ENCODE measurements around the gene IL20RB.
A peak's percentile ranks its signal among the peaks of the same experiment; 100 is the strongest.

The IL20RB gene

GRCh38 chr3:137020888-137021287 is 63.1 kb downstream of the IL20RB start:
- Histone ChIP-seq H3K36me3 (no peaks in the 10 kb centered on the region), H3K4me1 (no peaks in the 10 kb centered on the region), H3K9me3 (no peaks in the 10 kb centered on the region), H3K27me3 (no peaks in the 10 kb centered on the region), H3K4me3 (ENCODE audit: low read depth, low read length) (no peak overlapping the region)
- DNase-seq: no peak
- TF ChIP-seq CTCF (IDR thresholded peaks at IDR 0.05; ENCODE audit: low read depth, low read length): no peak

DNA sequence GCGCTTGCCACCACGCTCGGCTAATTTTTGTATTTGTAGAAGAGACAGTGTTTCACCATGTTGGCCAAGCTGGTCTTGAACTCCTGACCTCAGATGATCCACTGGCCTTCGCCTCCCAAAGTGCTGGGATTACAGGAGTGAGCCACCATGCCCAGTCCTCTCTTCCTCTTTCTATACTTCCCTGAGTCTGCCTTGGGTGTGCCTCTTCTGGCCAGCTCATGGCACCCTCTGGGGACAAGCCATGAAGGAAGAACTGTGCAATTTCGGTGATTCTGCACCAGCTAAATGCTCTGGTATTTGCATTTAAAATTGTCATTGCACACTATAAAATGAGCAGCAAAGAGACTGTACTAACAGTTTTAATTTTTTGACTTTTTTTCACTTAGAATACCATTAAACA is 66.6 kb downstream of the IL20RB start:
- no peak for DNase-seq
- H3K36me3 ChIP-seq: no peaks in the 10 kb centered on the region
- no peak for TF ChIP-seq CTCF (IDR thresholded peaks at IDR 0.05; ENCODE audit: low read depth, low read length)

DNA sequence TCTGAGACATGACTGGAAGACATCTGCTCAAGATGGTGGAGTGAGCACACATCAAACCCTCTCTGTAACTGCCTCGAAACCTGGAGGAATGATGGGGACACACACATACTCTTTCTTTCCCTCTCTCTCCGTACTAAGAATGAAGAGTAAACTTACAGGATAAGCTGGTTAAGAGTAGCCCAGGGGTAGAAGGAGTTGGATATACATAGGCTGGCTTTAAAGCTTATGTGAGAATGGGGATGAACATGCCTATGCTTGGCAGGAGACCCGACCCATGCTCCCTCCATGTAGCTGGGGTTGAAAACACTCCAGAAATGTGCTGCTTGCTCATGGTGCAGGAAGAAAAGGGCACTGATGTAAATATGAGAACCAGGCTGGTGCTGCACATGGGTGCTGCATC is 68.9 kb downstream of the IL20RB start:
- no peaks in the 10 kb centered on the region; the same call in 1 of the 2 replicates for H3K27me3 ChIP-seq
- no peak for TF ChIP-seq CTCF (IDR thresholded peaks at IDR 0.05; ENCODE audit: low read depth, low read length)
- no peaks in the 10 kb centered on the region for H3K9me3 ChIP-seq
- H3K4me3 ChIP-seq (ENCODE audit: low read depth, low read length): no peak overlapping the region
- no peaks in the 10 kb centered on the region for H3K36me3 ChIP-seq
- DNase-seq: no peak
- H3K4me1 ChIP-seq: no peaks in the 10 kb centered on the region

More for the DNA sequence above, 66.6 kb downstream of the IL20RB start:
- no peaks in the 10 kb centered on the region for H3K4me1 ChIP-seq
- no peak overlapping the region for H3K4me3 ChIP-seq (ENCODE audit: low read depth, low read length)
- H3K9me3 ChIP-seq: no peaks in the 10 kb centered on the region
- H3K27me3 ChIP-seq: no peaks in the 10 kb centered on the region

DNA sequence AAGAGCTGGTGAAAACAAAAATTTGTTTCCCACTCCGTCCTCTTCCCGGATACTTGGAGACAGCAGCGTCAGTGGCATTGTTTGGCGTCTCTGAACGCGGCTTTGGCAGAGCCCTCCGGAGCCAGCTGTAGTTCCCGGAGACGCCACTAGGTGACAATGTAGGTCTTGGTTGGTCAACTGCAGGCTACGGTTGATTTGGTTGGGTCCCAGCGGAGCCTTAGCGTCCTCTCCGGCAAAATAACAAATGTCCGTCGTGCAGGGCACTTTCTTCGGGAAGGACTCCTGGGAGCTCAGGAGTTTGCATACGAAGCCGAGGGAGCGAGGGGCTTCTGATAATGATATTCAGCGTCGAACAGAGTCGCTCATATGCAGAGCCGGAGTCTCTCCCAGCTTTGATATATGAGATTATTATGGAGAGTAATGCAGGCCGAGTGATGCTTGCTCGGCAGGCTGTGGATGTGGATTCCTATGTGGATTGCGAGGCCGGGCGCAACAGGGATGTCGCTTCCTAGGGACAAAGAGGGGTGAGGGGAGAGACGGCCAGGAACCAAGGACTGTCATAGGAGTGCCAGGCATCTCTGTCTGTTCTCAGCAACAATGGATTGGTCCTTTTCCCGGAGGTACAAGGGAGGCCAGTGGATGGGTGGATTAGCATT is 74.8 kb downstream of the IL20RB start:
- H3K4me1 ChIP-seq: no peaks in the 10 kb centered on the region
- DNase-seq: peak; percentile 92
- H3K4me3 ChIP-seq (ENCODE audit: low read depth, low read length): peak overlapping the region; percentile 67
- no peaks in the 10 kb centered on the region; the same call in 1 of the 2 replicates for H3K27me3 ChIP-seq
- TF ChIP-seq CTCF (IDR thresholded peaks at IDR 0.05; ENCODE audit: low read depth, low read length): peak; percentile 98
- no peaks in the 10 kb centered on the region for H3K36me3 ChIP-seq
- H3K9me3 ChIP-seq: no peaks in the 10 kb centered on the region

DNA sequence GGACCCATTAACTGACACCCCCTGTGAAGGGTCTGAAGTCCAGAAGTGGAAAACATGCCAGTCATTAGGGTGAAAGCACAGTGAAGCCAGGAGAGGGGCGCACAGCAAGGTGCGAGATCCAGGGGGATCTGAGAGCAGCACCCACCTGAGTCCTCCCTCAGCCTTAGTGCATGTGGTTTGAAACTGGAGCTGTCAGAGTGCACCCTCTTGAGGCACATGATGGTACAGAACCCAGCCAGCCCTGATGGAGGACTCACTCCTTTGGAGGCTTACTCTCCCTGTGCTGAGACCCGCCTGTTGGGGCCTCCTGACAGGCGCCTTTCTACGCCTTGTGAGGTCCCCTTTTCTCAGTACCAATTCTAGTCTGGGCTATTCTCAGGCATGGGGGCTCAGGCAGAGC is 77.8 kb downstream of the IL20RB start:
- H3K27me3 ChIP-seq: no peaks in the 10 kb centered on the region; the same call in 1 of the 2 replicates
- peak; percentile 28 for DNase-seq

More for the DNA sequence above, 77.8 kb downstream of the IL20RB start:
- Histone ChIP-seq H3K4me1 (no peaks in the 10 kb centered on the region), H3K4me3 (ENCODE audit: low read depth, low read length) (no peak overlapping the region), H3K9me3 (no peaks in the 10 kb centered on the region), H3K36me3 (no peaks in the 10 kb centered on the region)
- peak; percentile 50 for TF ChIP-seq CTCF (IDR thresholded peaks at IDR 0.05; ENCODE audit: low read depth, low read length)
